Osteocyte (in vitro differentiated cells): ENCODE results near the gene DPP6. TPM values are rescaled to one million over a fixed set of nuclear protein-coding genes. Genes with fewer than 3 reads are reported as not detected.

ENCODE experiments used
- DNase-seq: peaks from one replicate; pipeline ENCODE4 v3.0.0; 2021; ENCODE audit warnings: mixed read lengths; ENCODE audit not compliant: unreplicated experiment; ENCODE audit errors: extremely low spot score
- H3K27ac Mint-ChIP-seq: one replicate; pipeline ENCODE4 v1.8.0; 2021; ENCODE audit warnings: mild to moderate bottlenecking, mixed read lengths; ENCODE audit not compliant: unreplicated experiment
- H3K27me3 Mint-ChIP-seq: one replicate; pipeline ENCODE4 v1.8.0; 2021; ENCODE audit warnings: mixed read lengths; ENCODE audit not compliant: unreplicated experiment
- H3K36me3 Mint-ChIP-seq: one replicate; pipeline ENCODE4 v1.8.0; 2021; ENCODE audit warnings: mixed read lengths; ENCODE audit not compliant: unreplicated experiment
- H3K4me1 Mint-ChIP-seq: one replicate; pipeline ENCODE4 v1.8.0; 2021; ENCODE audit warnings: mixed read lengths; ENCODE audit not compliant: unreplicated experiment
- H3K4me3 Mint-ChIP-seq: one replicate; pipeline ENCODE4 v1.8.0; 2021; ENCODE audit warnings: mild to moderate bottlenecking, moderate library complexity, mixed read lengths; ENCODE audit not compliant: unreplicated experiment
- H3K9me3 Mint-ChIP-seq: one replicate; pipeline ENCODE4 v1.8.0; 2021; ENCODE audit warnings: mixed read lengths; ENCODE audit not compliant: unreplicated experiment
- total RNA-seq: library from RNA; stranded (reverse); gene quantifications from 2 replicates; pipeline ENCODE4 v1.2.1, GENCODE V29; 2021
- TF ChIP-seq, protein P1 (sequence below): fragments of 200-600 bp; sonication (generic); IDR thresholded peaks from 2 replicates; pipeline ENCODE4 v1.5.0; 2021; ENCODE audit warnings: antibody characterized with exemption, mild to moderate bottlenecking, moderate library complexity

Gene DPP6
- total RNA-seq, 1 donor from 2014 or later, result not detected

DNA sequence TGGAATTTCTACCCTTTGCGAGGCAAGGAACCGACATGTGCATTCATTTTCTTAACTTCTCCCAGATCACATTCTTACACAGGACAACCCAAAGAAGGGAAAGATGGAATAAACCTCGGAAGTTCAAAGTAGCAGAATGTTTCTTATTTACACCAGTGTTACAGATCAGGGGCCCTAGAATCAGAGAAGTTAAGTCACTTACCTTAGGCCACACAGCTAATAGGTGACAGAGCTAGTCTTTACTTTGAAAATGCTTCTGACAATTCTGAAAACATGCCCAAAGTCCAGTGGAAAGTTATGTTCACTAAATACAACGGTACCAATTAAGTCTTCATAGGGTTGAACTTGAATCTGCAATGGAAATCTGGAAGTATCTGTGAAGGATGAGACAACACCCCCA, 437.7 kb downstream of the DPP6 start:
- Mint-ChIP-seq H3K9me3 (peaks cover 64% of the 10 kb centered on the region), H3K4me1 (no peaks in the 10 kb centered on the region), H3K27me3 (no peaks in the 10 kb centered on the region), H3K27ac (no peak overlapping the region), H3K36me3 (no peaks in the 10 kb centered on the region), H3K4me3 (no peak overlapping the region)
- no peak for DNase-seq
- TF ChIP-seq, protein P1, sequence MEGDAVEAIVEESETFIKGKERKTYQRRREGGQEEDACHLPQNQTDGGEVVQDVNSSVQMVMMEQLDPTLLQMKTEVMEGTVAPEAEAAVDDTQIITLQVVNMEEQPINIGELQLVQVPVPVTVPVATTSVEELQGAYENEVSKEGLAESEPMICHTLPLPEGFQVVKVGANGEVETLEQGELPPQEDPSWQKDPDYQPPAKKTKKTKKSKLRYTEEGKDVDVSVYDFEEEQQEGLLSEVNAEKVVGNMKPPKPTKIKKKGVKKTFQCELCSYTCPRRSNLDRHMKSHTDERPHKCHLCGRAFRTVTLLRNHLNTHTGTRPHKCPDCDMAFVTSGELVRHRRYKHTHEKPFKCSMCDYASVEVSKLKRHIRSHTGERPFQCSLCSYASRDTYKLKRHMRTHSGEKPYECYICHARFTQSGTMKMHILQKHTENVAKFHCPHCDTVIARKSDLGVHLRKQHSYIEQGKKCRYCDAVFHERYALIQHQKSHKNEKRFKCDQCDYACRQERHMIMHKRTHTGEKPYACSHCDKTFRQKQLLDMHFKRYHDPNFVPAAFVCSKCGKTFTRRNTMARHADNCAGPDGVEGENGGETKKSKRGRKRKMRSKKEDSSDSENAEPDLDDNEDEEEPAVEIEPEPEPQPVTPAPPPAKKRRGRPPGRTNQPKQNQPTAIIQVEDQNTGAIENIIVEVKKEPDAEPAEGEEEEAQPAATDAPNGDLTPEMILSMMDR, result no peak

DNA sequence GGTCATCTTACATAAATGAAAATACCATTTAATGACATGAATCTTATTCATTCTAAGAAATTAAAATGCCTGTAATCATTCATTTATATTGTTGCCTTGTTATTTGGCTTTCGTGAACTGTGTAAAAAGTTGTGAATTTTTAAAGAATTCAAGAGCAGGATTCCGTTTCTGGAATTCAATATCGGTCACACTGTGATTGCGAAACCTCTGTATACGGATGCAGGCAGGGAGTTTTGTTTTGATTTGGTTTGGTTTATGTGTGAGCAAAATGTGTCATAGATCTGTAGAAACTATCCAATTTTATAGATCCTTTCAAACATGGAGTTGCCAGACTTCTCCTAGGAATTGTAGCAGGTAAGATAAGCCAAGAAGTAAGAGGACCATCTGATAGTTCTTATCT, 441.4 kb downstream of the DPP6 start:
- Mint-ChIP-seq H3K9me3 (peaks cover 52% of the 10 kb centered on the region), H3K27ac (no peak overlapping the region), H3K4me1 (no peaks in the 10 kb centered on the region), H3K4me3 (no peak overlapping the region), H3K36me3 (no peaks in the 10 kb centered on the region), H3K27me3 (no peaks in the 10 kb centered on the region)
- TF ChIP-seq, protein P1, result no peak
- no peak for DNase-seq

DNA sequence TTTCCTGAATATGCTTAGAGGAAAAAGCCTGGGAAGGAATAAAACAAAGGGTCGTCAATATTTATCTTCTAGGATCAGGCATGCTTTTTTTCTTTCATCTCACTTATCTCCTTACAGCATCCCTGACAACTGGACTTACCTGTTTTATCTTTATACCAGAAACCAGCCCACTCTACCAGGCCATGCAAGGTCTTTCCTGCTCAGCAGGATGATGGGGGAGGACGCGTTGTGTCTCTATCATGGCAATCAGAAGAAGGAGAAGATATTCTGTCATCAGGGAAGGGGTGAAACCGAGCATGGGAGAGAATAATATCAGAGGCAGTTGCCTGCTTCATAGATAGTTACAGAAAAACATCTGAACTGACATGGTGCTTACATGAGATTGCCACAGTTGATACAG, 445.6 kb downstream of the DPP6 start:
- DNase-seq, result no peak
- H3K36me3 Mint-ChIP-seq, result no peaks in the 10 kb centered on the region
- H3K4me1 Mint-ChIP-seq, result no peaks in the 10 kb centered on the region
- H3K4me3 Mint-ChIP-seq, result no peak overlapping the region
- TF ChIP-seq, protein P1, result no peak
- no peak overlapping the region for H3K27ac Mint-ChIP-seq
- no peaks in the 10 kb centered on the region for H3K27me3 Mint-ChIP-seq
- peaks cover 53% of the 10 kb centered on the region for H3K9me3 Mint-ChIP-seq

DNA sequence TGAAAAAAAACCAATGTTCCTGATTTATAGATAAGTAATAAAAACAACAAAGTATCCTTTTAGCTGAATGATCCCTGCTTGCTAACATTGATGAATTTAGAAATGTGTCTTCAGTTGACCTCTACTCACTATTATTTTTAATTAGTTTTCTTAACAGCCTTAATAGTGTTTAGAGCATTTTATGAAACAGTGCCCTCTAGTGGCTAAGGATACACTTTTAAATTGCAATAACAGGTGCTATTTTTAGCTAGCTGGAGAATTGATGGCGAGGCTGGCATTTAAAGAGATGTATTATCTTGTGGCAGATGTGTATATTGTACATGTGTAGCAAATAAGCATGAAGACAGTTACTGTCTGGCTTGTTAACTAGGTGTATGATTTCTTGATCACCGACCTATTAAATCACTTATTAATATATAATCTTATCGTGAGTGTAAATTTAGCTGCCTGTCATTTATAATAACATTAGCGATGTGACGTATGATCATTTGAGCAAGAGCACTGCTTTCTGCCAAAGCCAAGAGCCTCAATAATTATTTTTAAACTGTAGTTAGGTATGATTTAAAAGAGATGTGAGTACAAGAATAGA, 451.9 kb downstream of the DPP6 start:
- no peak for DNase-seq
- no peak overlapping the region for H3K4me3 Mint-ChIP-seq
- H3K36me3 Mint-ChIP-seq, result no peaks in the 10 kb centered on the region
- H3K9me3 Mint-ChIP-seq, result peaks cover 50% of the 10 kb centered on the region
- H3K27me3 Mint-ChIP-seq, result no peaks in the 10 kb centered on the region
- TF ChIP-seq, protein P1, result peak; percentile 50
- H3K27ac Mint-ChIP-seq, result no peak overlapping the region
- no peaks in the 10 kb centered on the region for H3K4me1 Mint-ChIP-seq

DNA sequence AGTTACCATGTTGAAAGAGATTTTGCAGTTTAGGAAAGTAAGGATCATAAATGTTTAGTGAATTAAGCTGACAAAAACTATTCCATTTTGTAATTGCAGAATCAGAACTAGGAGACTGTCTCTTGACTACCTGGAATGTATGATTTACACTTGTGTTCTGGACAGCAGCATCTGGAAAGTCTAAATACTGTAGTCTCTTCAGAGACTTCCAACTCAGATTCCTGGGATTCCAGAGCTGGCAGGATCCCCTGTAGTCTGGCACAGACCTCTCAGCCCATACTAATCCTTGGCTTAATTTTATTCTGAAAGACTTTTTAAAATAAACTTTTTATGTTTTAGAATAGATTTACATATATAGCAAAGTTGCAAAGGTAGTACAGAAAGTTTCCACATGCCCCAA, 452.7 kb downstream of the DPP6 start:
- no peaks in the 10 kb centered on the region for H3K36me3 Mint-ChIP-seq
- TF ChIP-seq, protein P1, result no peak
- no peak overlapping the region for H3K4me3 Mint-ChIP-seq
- H3K9me3 Mint-ChIP-seq, result peaks cover 53% of the 10 kb centered on the region
- no peak overlapping the region for H3K27ac Mint-ChIP-seq
- no peak for DNase-seq
- H3K4me1 Mint-ChIP-seq, result no peaks in the 10 kb centered on the region
- H3K27me3 Mint-ChIP-seq, result no peaks in the 10 kb centered on the region
